ENCODE data around the gene OPTC.
A peak's percentile ranks its signal among the peaks of the same experiment; 100 is the strongest.

The OPTC gene

GRCh38 chr1:203477748-203478147, 16.2 kb upstream of the OPTC start:
- peak; percentile 71 for DNase-seq (ENCODE audit: low spot score)
- no peak for TF ChIP-seq CTCF (IDR thresholded peaks at IDR 0.05; ENCODE audit: extremely low read depth, insufficient read depth, missing control alignments)
- in situ Hi-C loops (cut with MboI; ENCODE audit: low pct_unique_long_range_greater_than_20kb, low sequenced_read_pairs, unreplicated experiment), result no loop called here

- no peak for TF ChIP-seq CTCF (IDR thresholded peaks at IDR 0.05; ENCODE audit: extremely low read depth, insufficient read depth, missing control alignments)
- in situ Hi-C loops (cut with MboI; ENCODE audit: low pct_unique_long_range_greater_than_20kb, low sequenced_read_pairs, unreplicated experiment), result no loop called here
These were observed 15.7 kb upstream of the OPTC start for GRCh38 chr1:203478231-203478630.

GRCh38 chr1:203478986-203479385, 15.0 kb upstream of the OPTC start:
- no peak for TF ChIP-seq CTCF (IDR thresholded peaks at IDR 0.05; ENCODE audit: extremely low read depth, insufficient read depth, missing control alignments)
- no peak for DNase-seq (ENCODE audit: low spot score)
- in situ Hi-C loops (cut with MboI; ENCODE audit: low pct_unique_long_range_greater_than_20kb, low sequenced_read_pairs, unreplicated experiment), result no loop called here

More at GRCh38 chr1:203478231-203478630, 15.7 kb upstream of the OPTC start:
- DNase-seq (ENCODE audit: low spot score), result no peak

DNA sequence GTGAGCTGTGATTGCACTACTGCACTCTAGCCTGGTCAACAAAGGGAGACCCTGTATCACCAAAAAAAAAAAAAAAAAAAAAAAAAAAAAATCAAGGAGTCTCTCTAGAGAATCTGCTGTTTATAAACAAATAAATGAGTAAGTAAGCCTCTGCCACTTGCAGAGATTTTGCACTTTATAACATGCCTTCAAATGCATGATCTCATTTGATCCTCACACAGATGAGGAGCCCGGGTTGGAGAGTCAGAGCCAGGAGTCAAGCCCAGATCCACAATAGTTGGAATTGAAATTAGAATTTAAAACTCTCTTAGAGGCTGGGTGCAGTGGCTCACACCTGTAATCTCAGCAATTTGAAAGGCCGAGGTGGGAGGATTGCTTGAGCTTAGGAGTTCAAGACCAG, 14.3 kb upstream of the OPTC start:
- in situ Hi-C loops (cut with MboI; ENCODE audit: low pct_unique_long_range_greater_than_20kb, low sequenced_read_pairs, unreplicated experiment), result loop anchor here (10.0 kb wide), 2 partner anchors 135 to 205 kb away; no protein-coding TSS in a partner anchor
- TF ChIP-seq CTCF (IDR thresholded peaks at IDR 0.05; ENCODE audit: extremely low read depth, insufficient read depth, missing control alignments), result no peak
- DNase-seq (ENCODE audit: low spot score), result no peak

- TF ChIP-seq CTCF (IDR thresholded peaks at IDR 0.05; ENCODE audit: extremely low read depth, insufficient read depth, missing control alignments), result no peak
- in situ Hi-C loops (cut with MboI; ENCODE audit: low pct_unique_long_range_greater_than_20kb, low sequenced_read_pairs, unreplicated experiment), result loop anchor here (10.0 kb wide), 2 partner anchors 135 to 205 kb away; no protein-coding TSS in a partner anchor
- DNase-seq (ENCODE audit: low spot score), result no peak
These were observed 13.9 kb upstream of the OPTC start for GRCh38 chr1:203480084-203480483.

DNA sequence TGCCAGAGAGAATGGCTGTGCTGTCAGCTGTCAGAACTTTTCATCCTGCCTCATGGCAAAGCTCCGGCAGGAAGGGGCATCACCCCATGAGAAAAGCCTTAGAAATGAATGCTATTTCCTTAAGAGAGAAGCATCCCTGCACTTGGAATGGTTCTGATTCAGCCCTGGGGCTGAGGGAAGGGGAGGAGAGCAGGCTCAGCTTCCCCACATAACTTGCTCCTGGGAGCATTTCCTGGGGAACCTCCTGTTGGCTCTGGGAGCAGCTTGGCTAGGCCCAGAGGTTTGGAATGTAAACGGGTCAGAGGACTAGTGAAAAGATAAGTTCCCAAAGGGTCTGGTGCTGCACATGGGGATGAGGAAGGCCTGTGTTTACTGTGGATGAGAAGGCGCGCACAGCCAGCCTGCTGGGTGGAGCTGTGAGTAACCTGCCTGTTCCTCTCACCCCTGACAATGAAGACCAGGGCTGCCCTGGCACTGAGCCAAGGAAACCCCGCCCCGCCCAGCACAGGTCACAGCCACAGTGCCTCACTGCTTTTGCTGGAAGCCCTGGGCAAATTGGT, 13.3 kb upstream of the OPTC start:
- DNase-seq (ENCODE audit: low spot score), result no peak
- TF ChIP-seq CTCF (IDR thresholded peaks at IDR 0.05; ENCODE audit: extremely low read depth, insufficient read depth, missing control alignments), result no peak
- in situ Hi-C loops (cut with MboI; ENCODE audit: low pct_unique_long_range_greater_than_20kb, low sequenced_read_pairs, unreplicated experiment), result loop anchor here (10.0 kb wide), 2 partner anchors 136 to 206 kb away; no protein-coding TSS in a partner anchor

Data from GM13977 (cell line).